Activated CD4-positive, alpha-beta T cell treated with anti-CD3 and anti-CD28 coated beads, Interleukin-2, amount 50 U/mL, for 16 hours (primary cell): ENCODE data around the gene PRSS36.
"Not testable (repeated sequence)": the region's sequence is repeated elsewhere in the genome, so short reads cannot be mapped to it uniquely, and the experiment has no call there.

Source experiments
- DNase-seq: peaks from one replicate; pipeline ENCODE4 v3.0.0-alpha.2; 2020

PRSS36 gene

DNA sequence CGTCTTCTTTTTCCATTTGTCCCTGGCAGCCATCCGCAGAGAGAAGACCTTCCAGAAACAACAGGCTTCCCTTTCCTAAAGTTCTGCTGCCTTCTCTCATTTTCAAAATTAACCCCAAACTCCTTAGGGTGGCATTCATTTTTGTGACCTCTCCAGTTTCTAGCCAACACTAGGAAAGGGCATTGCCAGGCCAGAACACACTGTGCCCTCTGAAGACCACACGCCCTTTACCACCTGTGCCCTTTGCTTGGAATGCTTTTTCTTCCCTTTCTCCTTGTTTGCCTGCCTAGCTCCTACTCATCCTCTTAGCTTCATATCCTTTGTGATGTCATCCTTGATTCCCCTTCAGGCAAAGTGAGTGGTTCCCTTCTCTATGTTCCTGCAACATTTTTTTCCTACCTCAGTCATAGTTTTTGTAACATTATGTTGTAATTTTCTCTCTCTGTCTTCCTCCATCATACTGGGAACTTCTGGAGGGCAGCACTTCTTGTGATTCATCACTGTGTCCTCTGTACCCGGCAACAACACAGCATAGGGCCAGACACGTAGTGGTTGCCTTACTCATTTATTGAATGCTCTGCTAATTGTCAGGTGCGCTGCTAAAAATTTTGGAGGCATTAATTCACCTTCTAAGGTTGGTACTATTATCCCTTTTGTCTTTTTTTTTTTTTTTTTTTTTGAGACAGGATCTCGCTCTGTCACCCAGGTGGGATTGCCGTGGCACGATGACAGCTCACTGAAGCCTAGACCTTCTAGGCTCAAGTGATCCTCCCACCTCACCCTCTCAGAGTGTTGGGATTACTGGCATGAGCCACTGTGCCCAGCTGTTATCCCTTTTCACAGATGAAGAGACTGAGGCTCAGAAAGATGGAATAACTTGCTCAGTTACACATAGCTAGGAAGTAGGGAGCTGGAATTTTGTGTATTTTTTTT lies 31.4 kb downstream of the PRSS36 start:
- DNase-seq, result no peak

- DNase-seq, result peak; percentile 99
These were observed 32.3 kb downstream of the PRSS36 start, which contains the start of gene KAT8 for GRCh38 chr16:31117384-31118222. Gene KAT8 (plus strand): TSS chr16:31117664. CDS start chr16:31117682, 18 bp downstream.

DNA sequence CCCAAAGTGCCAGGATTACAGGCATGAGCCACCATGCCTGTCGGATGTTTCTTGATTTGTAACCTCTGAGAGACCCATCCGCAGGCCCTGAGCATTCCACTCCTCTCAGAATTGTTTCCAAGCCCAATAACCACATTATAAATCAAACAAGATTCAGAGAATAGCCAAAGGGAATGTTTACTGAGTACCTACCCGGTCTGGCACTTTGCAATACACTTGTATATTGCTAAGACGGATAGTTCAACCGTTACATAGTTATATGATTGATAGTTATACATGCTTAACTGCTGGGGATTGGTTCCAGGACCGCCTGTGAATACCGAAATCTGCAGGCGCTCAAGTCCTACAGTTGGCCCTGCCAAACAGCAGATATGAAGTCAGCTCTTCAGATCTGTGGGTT lies 35.4 kb downstream of the PRSS36 start:
- no peak for DNase-seq

DNA sequence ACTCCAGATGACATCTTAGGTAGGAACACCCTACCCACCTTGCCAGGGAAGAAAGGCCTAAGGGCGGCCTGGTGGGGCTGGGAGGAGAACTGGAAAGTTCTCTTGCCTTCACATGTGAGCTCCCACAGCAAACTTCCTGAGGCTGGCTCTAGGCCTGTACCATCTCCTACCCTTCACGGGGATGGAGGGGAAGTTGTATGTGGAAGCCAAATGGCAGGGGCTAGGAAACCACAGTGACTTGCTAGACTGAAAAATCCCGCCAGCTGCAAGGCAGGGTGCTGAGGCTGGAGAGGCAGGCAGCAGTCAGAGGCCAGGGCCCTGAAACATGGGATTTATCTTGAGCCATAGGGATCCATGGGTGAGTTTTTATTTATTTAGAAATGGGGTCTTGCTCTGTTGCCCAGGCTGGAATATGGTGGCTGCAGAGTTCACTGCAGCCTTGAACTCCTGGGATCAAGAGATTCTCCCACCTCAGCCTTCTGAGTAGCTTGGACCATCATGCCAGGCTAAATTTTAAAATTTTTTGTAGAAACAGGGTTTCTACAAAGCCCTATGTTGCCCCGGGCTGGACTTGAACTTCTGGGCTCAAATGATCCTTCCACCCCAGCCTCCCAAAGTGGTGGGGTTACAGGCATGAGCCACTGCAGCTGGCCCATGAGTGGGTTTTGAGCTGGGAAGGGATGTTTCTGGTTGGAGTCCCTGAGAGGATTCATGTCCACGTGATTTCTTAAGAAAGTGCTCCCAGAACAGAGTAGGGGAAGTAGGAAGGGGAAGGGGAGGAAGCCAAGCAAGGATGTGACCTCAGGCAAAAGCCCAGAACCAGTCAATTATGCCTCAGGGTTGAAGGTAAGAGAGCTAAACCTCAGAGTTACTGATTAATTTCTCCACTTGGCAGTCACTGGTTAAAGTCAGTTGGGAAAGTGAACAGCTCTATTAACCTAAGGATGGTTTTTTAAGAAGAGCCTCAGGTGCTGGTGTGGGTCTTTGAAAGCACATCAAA lies 36.4 kb downstream of the PRSS36 start:
- DNase-seq, result no peak

- no peak for DNase-seq
These were observed 37.2 kb downstream of the PRSS36 start for GRCh38 chr16:31112711-31113110.

DNA sequence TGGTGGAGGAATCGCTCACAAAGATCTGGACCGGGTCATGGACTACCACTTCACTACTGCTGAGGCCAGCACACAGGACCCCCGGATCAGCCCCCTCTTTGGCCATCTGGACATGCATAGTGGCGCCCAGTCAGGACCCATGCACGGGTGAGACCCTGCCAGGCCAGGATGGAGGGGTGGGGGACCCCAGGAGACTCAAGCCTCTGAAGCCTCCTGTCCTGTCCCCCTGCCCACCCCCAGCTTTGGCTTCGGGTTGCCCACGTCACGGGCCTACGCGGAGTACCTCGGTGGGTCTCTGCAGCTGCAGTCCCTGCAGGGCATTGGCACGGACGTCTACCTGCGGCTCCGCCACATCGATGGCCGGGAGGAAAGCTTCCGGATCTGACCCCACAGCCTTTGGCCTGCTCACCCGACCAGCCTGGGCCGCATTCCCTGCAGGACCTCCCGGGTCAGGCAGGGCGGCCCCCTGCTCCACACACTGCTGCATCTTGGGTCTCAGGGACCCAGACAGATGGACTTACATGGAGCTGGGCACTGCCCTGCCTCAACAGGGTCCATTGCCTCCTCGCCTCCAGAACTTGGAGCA lies 37.9 kb downstream of the PRSS36 start:
- no peak for DNase-seq

GRCh38 chr16:31110106-31111034 lies 39.5 kb downstream of the PRSS36 start:
- no peak for DNase-seq

DNA sequence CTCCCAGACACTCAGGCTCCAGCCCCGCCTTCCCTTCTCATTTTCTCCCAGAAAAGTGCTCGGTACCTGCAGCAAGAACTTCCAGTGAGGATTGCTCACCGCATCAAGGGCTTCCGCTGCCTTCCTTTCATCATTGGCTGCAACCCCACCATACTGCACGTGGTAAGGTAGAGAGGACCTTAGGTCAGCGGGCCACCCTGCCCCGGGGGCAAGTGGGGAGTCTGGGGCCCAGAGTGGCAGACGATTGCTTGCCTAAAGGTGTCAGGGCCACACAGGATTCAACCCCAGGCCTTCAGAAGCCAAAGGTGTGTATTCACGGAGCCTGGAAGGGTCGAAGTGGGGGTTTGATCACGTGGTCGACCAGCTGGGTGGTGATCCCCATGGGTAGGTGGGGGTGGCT lies 40.2 kb downstream of the PRSS36 start:
- no peak for DNase-seq

DNA sequence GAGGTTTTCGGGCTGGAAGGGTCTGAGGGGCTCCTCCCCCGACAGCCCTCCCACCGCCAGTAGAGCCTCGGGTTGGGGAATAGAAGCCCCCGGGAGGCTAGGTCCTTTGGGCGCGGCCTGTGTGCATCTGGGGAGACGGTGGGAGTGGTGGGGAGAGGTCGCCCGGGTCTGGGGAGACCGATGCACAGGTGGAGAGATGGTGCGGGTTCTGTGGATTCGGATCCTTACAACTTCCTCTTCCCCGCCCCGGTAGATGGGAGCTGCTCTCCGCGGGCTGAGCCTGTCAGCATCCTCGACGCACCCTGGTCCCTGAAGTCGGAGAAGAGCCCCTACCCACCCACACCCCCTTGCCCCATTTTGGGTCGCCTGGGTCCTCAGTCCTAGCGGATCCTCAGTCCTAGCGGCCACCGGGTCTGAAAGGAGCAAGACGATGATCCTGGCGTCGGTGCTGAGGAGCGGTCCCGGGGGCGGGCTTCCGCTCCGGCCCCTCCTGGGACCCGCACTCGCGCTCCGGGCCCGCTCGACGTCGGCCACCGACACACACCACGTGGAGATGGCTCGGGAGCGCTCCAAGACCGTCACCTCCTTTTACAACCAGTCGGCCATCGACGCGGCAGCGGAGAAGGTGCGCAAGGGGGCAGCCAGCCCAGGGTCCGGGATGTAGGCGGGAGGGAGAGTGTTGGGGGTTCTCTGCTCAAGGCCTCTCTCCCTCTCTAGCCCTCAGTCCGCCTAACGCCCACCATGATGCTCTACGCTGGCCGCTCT lies 40.9 kb downstream of the PRSS36 start:
- DNase-seq, result no peak

GRCh38 chr16:31108035-31108793 lies 41.7 kb downstream of the PRSS36 start, which contains the start of gene BCKDK:
Gene BCKDK (plus strand): TSS chr16:31108386. CDS start chr16:31109224, 838 bp downstream.
- peak; percentile 85 for DNase-seq

DNA sequence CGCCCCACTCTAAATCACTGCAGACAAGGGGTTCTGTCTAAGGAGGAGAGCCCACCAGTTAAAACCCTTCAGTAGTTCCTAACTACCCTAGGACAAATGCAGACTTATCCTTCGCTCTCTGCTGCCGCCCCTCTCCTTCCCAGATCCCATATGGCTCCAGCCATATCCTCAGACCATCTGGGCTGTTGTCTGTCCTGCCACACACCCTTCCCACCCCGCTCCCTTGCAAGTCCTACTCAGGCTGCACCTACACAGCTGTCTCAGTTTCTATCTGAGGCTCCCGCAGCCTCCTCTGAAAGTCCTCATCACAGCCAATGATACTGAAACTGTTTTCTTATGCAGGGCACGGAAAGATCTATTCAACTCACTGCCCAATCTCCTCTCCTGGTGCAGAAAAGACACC lies 42.4 kb downstream of the PRSS36 start:
- DNase-seq, result peak; percentile 68

DNA sequence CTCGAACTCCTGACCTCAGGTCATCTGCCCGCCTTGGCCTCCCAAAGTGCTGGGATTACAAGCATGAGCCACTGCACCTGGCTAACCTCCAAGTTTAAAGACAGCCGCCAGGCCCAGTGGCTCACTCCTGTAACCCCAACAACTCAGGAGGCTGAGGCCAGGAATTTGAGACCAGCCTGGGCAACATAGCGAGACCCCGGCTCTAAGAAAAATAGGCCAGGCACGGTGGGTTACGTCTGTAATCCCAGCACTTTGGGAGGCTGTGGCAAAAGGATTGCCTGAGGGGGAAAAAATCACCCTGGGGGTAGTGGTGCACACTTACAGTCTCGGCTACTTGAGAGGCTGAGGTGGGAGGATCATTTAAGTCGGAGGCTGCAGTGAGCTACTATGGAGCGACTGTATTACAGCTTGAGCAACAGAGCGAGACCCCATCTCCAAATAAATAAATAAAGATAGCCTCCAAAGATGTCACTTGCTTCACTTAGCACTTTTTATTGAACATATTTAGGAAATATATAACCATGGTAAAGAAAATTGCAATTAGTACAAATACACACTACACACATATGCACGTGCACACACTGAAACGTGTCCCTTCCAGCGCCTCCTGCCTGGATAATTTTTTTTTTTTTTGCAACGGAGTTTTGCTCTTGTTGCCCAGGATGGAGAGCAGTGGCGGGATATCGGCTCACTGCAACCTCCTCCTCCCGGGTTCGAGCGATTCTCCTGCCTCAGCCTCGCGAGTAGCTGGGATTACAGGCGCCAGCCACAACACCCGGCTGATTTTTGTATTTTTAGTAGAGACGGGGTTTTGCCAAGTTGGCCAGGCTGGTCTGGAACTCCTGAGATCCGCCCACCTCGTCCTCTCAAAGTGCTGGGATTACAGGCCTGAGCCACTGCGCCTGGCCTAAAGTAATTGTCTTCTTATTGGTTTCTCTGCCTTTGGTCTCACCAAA lies 43.1 kb downstream of the PRSS36 start:
- no peak for DNase-seq

GRCh38 chr16:31105677-31106213 lies 44.1 kb downstream of the PRSS36 start:
- DNase-seq, result peak; percentile 87

DNA sequence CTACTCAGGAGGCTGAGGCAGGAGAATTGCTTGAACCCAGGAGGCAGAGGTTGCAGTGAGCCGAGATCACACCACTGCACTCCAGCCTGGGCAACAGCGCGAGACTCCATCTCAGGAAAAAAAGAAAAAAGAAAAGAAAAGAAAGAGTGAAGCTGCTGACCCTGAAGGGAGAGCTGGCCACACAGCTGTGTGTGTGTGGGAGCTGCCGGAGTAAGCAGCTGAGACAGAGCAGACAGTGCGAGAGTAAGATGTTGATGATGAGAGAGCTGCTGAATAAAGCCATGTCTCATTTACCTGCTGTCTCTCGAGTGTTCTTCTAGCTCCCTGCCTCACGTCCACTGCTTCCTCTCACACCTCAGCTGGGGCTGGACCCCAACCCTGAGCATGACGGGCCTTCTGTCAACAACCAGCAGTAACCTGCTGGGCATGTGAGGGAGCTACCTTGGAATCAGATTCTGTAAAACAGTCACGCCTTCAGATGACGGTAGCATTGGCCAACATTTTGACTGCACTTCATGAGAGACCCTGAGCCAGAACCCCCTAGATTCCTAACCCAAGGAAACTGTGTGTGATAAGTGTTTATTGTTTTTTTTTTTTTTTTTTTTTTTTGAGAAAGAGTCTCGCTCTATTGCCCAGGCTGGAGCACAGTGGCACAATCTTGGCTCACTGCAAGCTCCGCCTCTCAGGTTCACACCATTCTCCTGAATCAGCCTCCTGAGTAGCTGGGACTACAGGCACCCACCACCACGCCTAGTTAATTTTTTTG lies 48.8 kb downstream of the PRSS36 start:
- DNase-seq, result not testable (repeated sequence)

DNA sequence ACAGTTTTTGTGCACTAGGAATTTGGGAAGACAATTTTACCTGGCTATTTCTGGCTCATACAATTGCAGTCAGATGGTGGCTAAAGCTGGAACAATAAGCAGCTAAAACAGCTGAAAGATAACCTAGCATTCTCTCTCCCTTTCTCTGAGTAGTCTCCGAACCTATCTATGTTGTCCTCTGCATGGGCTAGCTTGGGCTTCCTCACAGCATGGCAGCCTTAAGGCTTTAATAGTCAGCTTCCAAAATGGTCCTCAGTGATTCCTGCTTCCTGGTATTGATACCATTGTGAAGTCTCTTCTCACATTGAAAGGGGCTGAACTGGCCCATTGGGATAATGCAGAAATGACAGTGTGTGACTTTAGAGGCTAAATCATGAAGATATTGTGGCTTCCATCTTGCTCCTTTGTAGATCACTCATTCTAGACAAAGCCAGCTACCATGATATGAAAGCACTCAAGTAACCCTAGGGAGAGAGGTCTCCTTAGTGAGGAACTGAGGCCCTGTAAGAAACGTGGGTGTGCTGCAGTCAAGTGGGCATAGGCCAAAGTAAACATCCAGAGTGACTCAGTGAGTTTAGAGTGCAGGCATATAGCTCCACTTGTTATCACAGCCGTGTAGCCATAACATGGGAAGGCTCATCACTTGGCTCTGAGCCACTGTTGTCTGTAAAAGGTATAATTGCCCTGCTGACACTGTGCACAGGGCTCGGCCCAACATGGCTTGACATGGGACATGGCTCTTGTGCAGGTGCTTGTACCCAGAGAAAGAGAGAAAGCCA lies 49.8 kb downstream of the PRSS36 start:
- no peak for DNase-seq
